Measurements from ENCODE around the gene SNX5.

Gene SNX5

DNA sequence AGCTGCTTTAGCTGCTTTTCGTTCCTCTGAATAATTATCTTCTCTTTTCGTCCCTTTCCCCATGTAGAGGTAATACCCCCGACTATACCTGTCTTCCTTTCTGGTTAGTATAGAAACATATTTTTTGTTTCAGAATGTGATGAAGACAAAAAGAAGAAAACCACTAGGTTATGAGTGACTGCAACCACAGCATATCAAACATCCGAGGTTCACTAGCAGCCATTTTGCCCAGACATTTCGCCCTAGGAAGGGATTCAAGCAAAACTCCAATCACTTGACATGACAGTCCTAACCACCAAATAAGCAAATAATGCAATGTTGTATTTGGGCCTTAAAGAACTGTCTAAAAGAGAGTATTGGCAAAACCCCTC is 9.4 kb downstream of the SNX5 start:
- DNase-seq = no peak

DNA sequence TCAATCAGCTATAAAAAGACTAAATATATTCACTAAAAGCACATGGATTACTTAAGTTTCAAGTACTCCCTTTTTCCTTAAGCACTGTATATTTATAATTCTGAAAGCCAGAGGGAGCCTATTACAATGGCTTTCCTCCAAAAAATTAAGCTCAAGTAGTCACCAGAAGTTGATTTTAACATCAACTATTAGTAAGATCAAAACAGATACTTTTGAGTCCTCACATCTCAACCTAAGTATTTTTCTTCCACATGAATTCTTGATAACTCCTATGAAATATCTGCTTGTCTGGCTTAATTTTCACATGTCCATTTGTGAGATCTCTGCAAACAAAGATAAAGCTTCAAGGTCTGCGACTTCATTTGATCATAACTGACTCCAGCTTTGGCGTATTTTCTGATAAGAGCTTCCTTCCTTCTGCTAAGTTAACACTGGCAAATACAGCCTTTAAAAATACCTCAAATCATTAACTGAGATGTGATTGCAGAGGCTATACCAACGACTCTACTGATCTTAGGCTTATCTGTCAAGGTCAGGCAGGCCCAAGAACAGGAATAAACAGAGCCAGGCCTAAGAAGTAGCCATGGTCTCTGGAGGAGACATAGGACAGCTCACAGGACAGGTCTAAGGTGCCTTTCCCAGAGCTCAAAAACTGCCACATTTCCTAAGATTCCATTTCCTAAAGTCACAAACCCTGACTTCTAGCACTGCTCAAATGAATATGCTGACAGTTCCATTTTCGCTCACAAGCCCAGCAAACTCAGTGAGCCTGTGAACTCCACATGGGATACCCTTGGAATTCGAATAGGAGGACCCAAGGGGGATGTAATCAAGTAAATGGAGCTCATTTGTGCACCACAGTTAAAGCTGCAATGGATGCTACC is 10.0 kb downstream of the SNX5 start:
- no peak for DNase-seq

- DNase-seq = no peak
These were observed 10.9 kb downstream of the SNX5 start for GRCh38 chr20:17957505-17958363.

GRCh38 chr20:17956099-17956685 is 12.4 kb downstream of the SNX5 start:
- no peak for DNase-seq

- DNase-seq = no peak
These were observed 13.3 kb downstream of the SNX5 start for GRCh38 chr20:17955302-17955701.

DNA sequence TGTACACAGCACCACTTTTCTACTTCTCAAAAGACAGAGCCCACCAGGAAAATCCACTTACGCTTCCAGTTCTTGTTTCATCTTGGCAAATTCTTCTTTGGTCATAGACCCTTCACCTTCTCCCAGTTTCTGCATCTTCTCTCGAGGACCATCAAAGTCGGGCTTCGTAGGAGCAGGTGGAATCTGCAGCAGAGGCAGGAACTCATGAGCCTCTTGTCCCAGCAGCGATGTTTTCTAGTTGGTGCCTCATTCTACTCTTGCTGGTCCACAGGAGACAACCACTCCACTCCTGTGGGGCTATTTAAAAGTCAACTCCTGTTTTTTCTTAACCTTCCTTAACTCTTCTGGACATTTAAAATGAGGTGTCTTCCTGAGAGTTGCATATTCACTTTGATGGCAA is 14.7 kb downstream of the SNX5 start:
- DNase-seq = no peak

DNA sequence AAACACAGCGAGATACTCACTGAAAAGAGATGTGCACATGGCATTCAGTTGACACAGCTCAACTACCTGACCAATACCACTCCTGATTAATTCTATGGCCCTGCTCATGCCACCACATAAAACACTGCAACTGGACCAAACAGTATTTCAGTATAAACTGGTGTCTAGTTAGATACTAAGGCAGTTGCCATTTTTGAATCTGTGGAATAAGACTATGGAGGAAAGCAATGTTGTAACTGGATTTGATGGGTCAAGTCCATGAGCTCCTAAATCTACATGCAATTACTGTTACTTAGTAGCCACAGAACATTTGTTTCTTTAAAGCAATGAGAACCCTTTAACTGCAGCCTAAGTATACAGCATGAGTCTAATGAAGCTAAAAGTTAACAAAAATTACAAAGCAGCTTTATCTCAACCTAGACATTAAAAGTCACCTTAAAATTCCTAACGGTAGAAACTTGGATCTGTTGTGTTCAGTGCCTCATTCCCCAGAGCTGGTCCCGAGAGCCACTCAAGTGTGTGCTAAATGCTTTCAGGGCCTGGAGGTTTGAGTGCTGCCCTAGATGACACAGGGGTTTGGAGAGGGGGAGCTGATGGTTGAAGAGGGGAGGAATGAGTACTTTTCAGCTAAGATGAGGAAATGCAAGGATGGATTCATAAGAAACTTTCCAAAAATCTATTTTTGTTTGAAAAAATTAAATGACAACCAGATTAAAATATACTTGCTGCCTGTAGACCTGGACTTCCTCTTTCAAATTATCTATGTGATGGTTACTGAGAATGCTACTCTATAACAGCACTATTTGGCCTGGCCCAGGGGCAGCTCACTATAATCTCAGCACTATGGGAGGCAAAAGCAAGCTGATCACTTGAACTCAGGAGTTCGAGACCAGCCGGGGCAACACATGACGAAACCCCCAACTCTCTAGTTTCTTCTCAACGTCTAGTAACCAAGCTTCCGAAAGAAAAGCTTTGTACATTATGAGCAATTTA is 15.6 kb downstream of the SNX5 start:
- no peak for DNase-seq

DNA sequence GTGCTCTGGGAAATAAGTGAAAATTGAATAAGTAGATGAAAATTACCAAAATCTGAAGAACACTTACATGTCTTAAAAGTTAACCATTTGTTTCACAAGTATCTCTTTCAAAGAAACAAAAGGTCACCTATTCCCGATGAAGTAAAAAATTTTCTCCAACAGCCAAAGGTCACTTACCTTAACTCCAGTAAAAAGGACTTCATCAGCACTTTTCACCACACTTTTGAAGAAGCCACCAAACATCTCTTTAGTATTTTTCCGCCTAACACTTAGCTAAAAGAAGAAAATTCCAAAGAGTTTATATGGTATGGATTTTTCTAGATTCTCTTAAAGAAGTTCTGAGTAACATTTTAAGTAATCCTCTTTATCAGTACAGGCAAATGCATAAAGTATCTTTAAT is 17.3 kb downstream of the SNX5 start:
- no peak for DNase-seq

DNA sequence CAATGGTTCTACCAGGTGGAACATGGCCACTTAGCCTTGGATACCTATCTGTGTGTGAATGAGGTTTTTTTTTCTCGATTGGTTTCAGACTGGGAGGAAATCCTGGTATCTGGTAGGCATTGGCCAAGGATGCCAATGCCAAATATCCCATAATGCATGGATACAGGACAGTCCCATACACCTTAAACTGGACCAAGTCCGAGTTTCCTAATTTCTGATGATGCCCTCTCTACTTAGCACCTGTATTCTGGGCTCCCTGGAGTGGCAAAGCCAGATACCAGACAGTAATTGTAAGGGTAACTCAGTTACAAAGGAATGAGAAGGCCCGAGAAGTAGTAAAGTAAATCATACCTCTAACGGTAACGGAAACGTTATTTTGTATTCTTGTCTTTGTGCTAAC is 17.9 kb downstream of the SNX5 start:
- no peak for DNase-seq

GRCh38 chr20:17949899-17950298 is 18.7 kb downstream of the SNX5 start:
- DNase-seq = no peak

GRCh38 chr20:17948442-17948841 is 20.2 kb downstream of the SNX5 start:
- DNase-seq = no peak

GRCh38 chr20:17947474-17947815 is 21.1 kb downstream of the SNX5 start:
- DNase-seq = no peak

DNA sequence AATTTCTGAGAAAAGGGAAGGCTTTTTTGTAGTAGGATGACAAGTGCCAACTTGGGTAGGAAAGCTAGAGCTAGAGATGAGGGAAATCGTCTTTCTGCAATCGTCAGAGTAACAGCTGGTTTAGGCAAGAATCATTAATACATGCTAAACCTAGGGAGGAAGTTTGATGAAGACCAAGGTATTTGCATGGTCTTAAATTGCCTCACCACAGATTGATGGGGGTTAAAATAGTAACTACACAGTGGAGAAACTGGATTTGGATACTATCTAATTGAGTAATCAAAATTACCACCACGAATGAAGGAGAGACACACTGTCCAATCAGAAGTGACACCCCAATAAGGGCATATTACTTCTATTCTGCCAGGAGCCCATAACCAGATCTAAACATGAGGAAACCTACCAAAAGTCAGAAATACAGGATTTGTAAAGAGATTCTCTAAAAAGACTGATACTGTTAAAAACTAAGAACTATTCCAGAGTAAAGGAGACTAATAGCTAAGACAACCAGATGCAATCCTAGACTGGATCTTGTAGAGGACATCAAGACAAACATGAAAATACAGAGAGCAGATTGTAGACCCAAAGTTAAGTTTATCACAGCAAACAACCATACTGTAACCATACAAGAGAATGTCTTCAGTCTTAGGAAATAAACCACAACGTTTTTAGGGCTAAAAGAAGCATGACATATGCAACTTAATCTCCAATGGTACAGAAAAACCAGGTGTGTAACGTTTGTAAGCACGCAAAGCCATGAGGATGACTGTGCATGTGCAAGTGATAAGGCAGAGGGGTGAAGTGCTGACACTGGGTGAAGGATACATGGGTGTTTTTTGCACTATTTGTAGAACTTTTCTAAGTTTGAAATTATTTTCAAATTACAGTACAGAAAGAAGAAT is 21.8 kb downstream of the SNX5 start:
- DNase-seq = no peak

- DNase-seq = no peak
These were observed 22.6 kb downstream of the SNX5 start for GRCh38 chr20:17946040-17946439.

GRCh38 chr20:17944854-17945474 is 23.6 kb downstream of the SNX5 start:
- DNase-seq = no peak

GRCh38 chr20:17943343-17943742 is 25.3 kb downstream of the SNX5 start:
- DNase-seq = no peak

DNA sequence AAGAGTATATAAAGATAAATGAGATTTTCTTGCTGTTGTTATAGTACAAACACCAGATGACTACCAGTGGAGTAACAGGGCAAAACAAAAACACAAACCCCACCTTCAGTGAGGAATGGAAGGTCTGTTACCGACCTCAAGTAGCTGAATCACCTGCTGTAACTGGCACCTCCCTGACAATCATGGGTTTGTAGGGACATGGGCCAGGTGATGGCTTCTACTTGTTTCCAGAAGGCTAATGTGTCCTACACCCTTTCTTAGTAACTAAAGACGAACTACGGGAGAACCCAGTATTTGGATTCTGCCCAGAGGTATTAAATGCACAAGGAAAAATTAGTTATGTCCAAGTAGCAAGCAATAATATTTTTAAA is 26.8 kb downstream of the SNX5 start:
- no peak for DNase-seq

GRCh38 chr20:17941087-17941825 is 27.3 kb downstream of the SNX5 start:
- DNase-seq = no peak

- DNase-seq = no peak
These were observed 28.2 kb downstream of the SNX5 start for GRCh38 chr20:17940224-17940971.

Measured in SIG-M5 (cell line).